ENCODE results near the gene GZMA. TPM values are rescaled to one million over a fixed set of nuclear protein-coding genes. Genes with fewer than 3 reads are reported as not detected.
A peak's percentile ranks its signal among the peaks of the same experiment; 100 is the strongest.

GZMA gene
- total and polyA plus RNA-seq, 2 experiments from 2014 or later: not detected

- DNase-seq: no peak
- WGBS, 2 experiments (ENCODE audit: low coverage in 1 of 2, low lambda C conversion rate in 2 of 2, missing lambda C conversion rate in 2 of 2): 76 to 78% methylated on average over 8 of the region's 8 CpGs
- Histone ChIP-seq H2AFZ (peak overlapping the region; percentile 58; the same call in 1 of the 2 replicates), H3K4me1 (ENCODE audit: insufficient read depth) (no peaks in the 10 kb centered on the region), H3K9me2 (ENCODE audit: insufficient read depth) (no peaks in the 10 kb centered on the region), H3K9me3 (ENCODE audit: low read depth) (no peaks in the 10 kb centered on the region), H3K79me2 (ENCODE audit: insufficient read depth) (no peaks in the 10 kb centered on the region), H3K4me2 (ENCODE audit: unreplicated experiment) (peak overlapping the region; percentile 55), H3K27me3 (replicated peaks; ENCODE audit: insufficient read depth) (no peaks in the 10 kb centered on the region), H3K27ac (no peak overlapping the region), H3K36me3 (ENCODE audit: low read depth) (no peaks in the 10 kb centered on the region), H3F3A (ENCODE audit: insufficient read depth) (no peaks in the 10 kb centered on the region), H3K4me3 (no peak overlapping the region; the same call in 1 of the 2 replicates), H4K20me1 (ENCODE audit: insufficient read depth) (no peaks in the 10 kb centered on the region), H3K9ac (no peak overlapping the region)
- TF ChIP-seq EZH2 (IDR thresholded peaks at IDR 0.05; ENCODE audit: insufficient read depth, poor library complexity, severe bottlenecking): no peak
- TF ChIP-seq EZH2phosphoT487 (IDR thresholded peaks at IDR 0.05; ENCODE audit: insufficient read depth, low read depth): no peak
- in situ Hi-C loops (cut with MboI): loop anchor here (10.0 kb wide), 1 partner anchor 201 kb away; no protein-coding TSS in a partner anchor
Observed at GRCh38 chr5:55146080-55146479, 43.6 kb downstream of the GZMA start.

- Histone ChIP-seq H2AFZ (peak overlapping the region; percentile 58; the same call in 1 of the 2 replicates), H3K4me1 (ENCODE audit: insufficient read depth) (peaks cover 1% of the 10 kb centered on the region; the same call in 1 of the 2 replicates), H3K4me3 (no peak overlapping the region; the same call in 1 of the 2 replicates), H3K9me3 (ENCODE audit: low read depth) (no peaks in the 10 kb centered on the region), H3K27me3 (replicated peaks; ENCODE audit: insufficient read depth) (no peaks in the 10 kb centered on the region), H3K36me3 (ENCODE audit: low read depth) (no peaks in the 10 kb centered on the region), H4K20me1 (ENCODE audit: insufficient read depth) (no peaks in the 10 kb centered on the region), H3F3A (ENCODE audit: insufficient read depth) (peaks cover 3% of the 10 kb centered on the region), H3K4me2 (ENCODE audit: unreplicated experiment) (peak overlapping the region; percentile 55), H3K27ac (no peak overlapping the region), H3K79me2 (ENCODE audit: insufficient read depth) (no peaks in the 10 kb centered on the region), H3K9ac (no peak overlapping the region), H3K9me2 (ENCODE audit: insufficient read depth) (no peaks in the 10 kb centered on the region)
- in situ Hi-C loops (cut with MboI): loop anchor here (10.0 kb wide), 1 partner anchor 202 kb away; no protein-coding TSS in a partner anchor
- 10 to 15% methylated on average over 11 of the region's 11 CpGs for WGBS, 2 experiments (ENCODE audit: low coverage in 1 of 2, low lambda C conversion rate in 2 of 2, missing lambda C conversion rate in 2 of 2)
- DNase-seq: peak; percentile 85
- TF ChIP-seq EZH2phosphoT487 (IDR thresholded peaks at IDR 0.05; ENCODE audit: insufficient read depth, low read depth) (no peak), EZH2 (IDR thresholded peaks at IDR 0.05; ENCODE audit: insufficient read depth, poor library complexity, severe bottlenecking) (no peak)
Observed at GRCh38 chr5:55146543-55147151, 44.2 kb downstream of the GZMA start.

- Histone ChIP-seq H3K27ac (no peak overlapping the region), H2AFZ (no peak overlapping the region), H3K27me3 (replicated peaks; ENCODE audit: insufficient read depth) (no peaks in the 10 kb centered on the region), H3K9me2 (ENCODE audit: insufficient read depth) (no peaks in the 10 kb centered on the region), H3K4me1 (ENCODE audit: insufficient read depth) (peaks cover 15% of the 10 kb centered on the region), H3K4me3 (no peak overlapping the region), H3K36me3 (ENCODE audit: low read depth) (no peaks in the 10 kb centered on the region), H3F3A (ENCODE audit: insufficient read depth) (peaks cover 15% of the 10 kb centered on the region), H3K4me2 (ENCODE audit: unreplicated experiment) (no peak overlapping the region), H4K20me1 (ENCODE audit: insufficient read depth) (no peaks in the 10 kb centered on the region), H3K9ac (no peak overlapping the region), H3K9me3 (ENCODE audit: low read depth) (no peaks in the 10 kb centered on the region), H3K79me2 (ENCODE audit: insufficient read depth) (no peaks in the 10 kb centered on the region)
- DNase-seq: no peak
- WGBS, 2 experiments (ENCODE audit: low coverage in 1 of 2, low lambda C conversion rate in 2 of 2, missing lambda C conversion rate in 2 of 2): 43% methylated on average over 2 of the region's 2 CpGs
- TF ChIP-seq EZH2phosphoT487 (IDR thresholded peaks at IDR 0.05; ENCODE audit: insufficient read depth, low read depth) (no peak), EZH2 (IDR thresholded peaks at IDR 0.05; ENCODE audit: insufficient read depth, poor library complexity, severe bottlenecking) (no peak)
- in situ Hi-C loops (cut with MboI): loop anchor here (10.0 kb wide), 1 partner anchor 205 kb away; no protein-coding TSS in a partner anchor
Observed at GRCh38 chr5:55149308-55149795, 46.9 kb downstream of the GZMA start.

- Histone ChIP-seq H3K4me1 (ENCODE audit: insufficient read depth) (peaks cover 25% of the 10 kb centered on the region), H3K36me3 (ENCODE audit: low read depth) (no peaks in the 10 kb centered on the region), H3K4me3 (no peak overlapping the region), H3K9me2 (ENCODE audit: insufficient read depth) (no peaks in the 10 kb centered on the region), H3K27me3 (replicated peaks; ENCODE audit: insufficient read depth) (no peaks in the 10 kb centered on the region), H4K20me1 (ENCODE audit: insufficient read depth) (no peaks in the 10 kb centered on the region), H2AFZ (no peak overlapping the region), H3K9ac (no peak overlapping the region), H3K27ac (peak overlapping the region; percentile 23; the same call in 1 of the 2 replicates), H3K4me2 (ENCODE audit: unreplicated experiment) (no peak overlapping the region), H3K9me3 (ENCODE audit: low read depth) (no peaks in the 10 kb centered on the region), H3F3A (ENCODE audit: insufficient read depth) (peaks cover 19% of the 10 kb centered on the region), H3K79me2 (ENCODE audit: insufficient read depth) (no peaks in the 10 kb centered on the region)
- no peak for TF ChIP-seq EZH2phosphoT487 (IDR thresholded peaks at IDR 0.05; ENCODE audit: insufficient read depth, low read depth)
- TF ChIP-seq EZH2 (IDR thresholded peaks at IDR 0.05; ENCODE audit: insufficient read depth, poor library complexity, severe bottlenecking): no peak
- WGBS, 2 experiments (ENCODE audit: low coverage in 1 of 2, low lambda C conversion rate in 2 of 2, missing lambda C conversion rate in 2 of 2): 28 to 31% methylated on average over 5 of the region's 5 CpGs
- in situ Hi-C loops (cut with MboI): loop anchor here (10.0 kb wide), 1 partner anchor 637 kb away; the partner anchor contains the start of gene SNX18
- DNase-seq: peak; percentile 89
Observed at GRCh38 chr5:55151923-55152842, 49.7 kb downstream of the GZMA start.

Measured in GM23248 (cell line).